GM23248 (cell line): ENCODE measurements around the gene ISCA2. TPM values are rescaled to one million over a fixed set of nuclear protein-coding genes. Genes with fewer than 3 reads are reported as not detected.

ENCODE experiments used
- DNase-seq: peaks from one replicate; pipeline ENCODE4 v3.0.0-alpha.2; 2015
- H2AFZ ChIP-seq: fragments of 200-600 bp; sonication (generic); 2 replicates; pipeline ENCODE4 v1.6.1; 2016; ENCODE audit warnings: antibody characterized with exemption
- H3F3A ChIP-seq: fragments of 200-600 bp; sonication (generic); 2 replicates; pipeline ENCODE4 v1.6.1; 2016; ENCODE audit warnings: mild to moderate bottlenecking, antibody characterized with exemption, mixed run types; ENCODE audit not compliant: insufficient read depth
- H3K27ac ChIP-seq: fragments of 200-600 bp; sonication (generic); 2 replicates; pipeline ENCODE4 v1.5.1; 2016; ENCODE audit warnings: mild to moderate bottlenecking
- H3K27me3 ChIP-seq: fragments of 200-600 bp; sonication (generic); replicated peaks from 2 replicates; pipeline ENCODE4 v1.6.1; 2016; ENCODE audit warnings: mild to moderate bottlenecking; ENCODE audit not compliant: insufficient read depth
- H3K36me3 ChIP-seq: fragments of 200-600 bp; sonication (generic); 2 replicates; pipeline ENCODE4 v1.6.1; 2016; ENCODE audit warnings: low read depth, mild to moderate bottlenecking
- H3K4me1 ChIP-seq: fragments of 200-600 bp; sonication (generic); 2 replicates; pipeline ENCODE4 v1.6.1; 2016; ENCODE audit warnings: mild to moderate bottlenecking; ENCODE audit not compliant: insufficient read depth
- H3K4me2 ChIP-seq: fragments of 200-600 bp; sonication (generic); one replicate; pipeline ENCODE4 v1.6.1; 2016; ENCODE audit warnings: mild to moderate bottlenecking; ENCODE audit not compliant: unreplicated experiment
- H3K4me3 ChIP-seq: fragments of 200-600 bp; sonication (generic); 2 replicates; pipeline ENCODE4 v1.5.1; 2016; ENCODE audit warnings: mild to moderate bottlenecking
- H3K79me2 ChIP-seq: fragments of 200-600 bp; sonication (generic); 2 replicates; pipeline ENCODE4 v1.6.1; 2016; ENCODE audit warnings: mild to moderate bottlenecking; ENCODE audit not compliant: insufficient read depth
- H3K9ac ChIP-seq: fragments of 200-600 bp; sonication (generic); 2 replicates; pipeline ENCODE4 v1.6.1; 2016; ENCODE audit warnings: mild to moderate bottlenecking
- H3K9me2 ChIP-seq: fragments of 200-600 bp; sonication (generic); 2 replicates; pipeline ENCODE4 v1.6.1; 2016; ENCODE audit warnings: mixed run types, mild to moderate bottlenecking, moderate library complexity; ENCODE audit not compliant: insufficient read depth
- H3K9me3 ChIP-seq: fragments of 200-600 bp; sonication (generic); one replicate; pipeline ENCODE4 v1.6.1; 2017; ENCODE audit warnings: low read depth
- H4K20me1 ChIP-seq: fragments of 200-600 bp; sonication (generic); 2 replicates; pipeline ENCODE4 v1.6.0; 2016; ENCODE audit not compliant: insufficient read depth
- EZH2 ChIP-seq: fragments of 200-600 bp; sonication (generic); IDR thresholded peaks from 2 replicates; pipeline ENCODE4 v1.6.1; 2018; ENCODE audit warnings: antibody characterized with exemption, mild to moderate bottlenecking; ENCODE audit not compliant: insufficient read depth, poor library complexity, severe bottlenecking
- EZH2phosphoT487 ChIP-seq: fragments of 200-600 bp; sonication (generic); IDR thresholded peaks from 2 replicates; pipeline ENCODE4 v1.6.1; 2018; ENCODE audit warnings: antibody characterized with exemption, moderate library complexity, mild to moderate bottlenecking, low read depth; ENCODE audit not compliant: insufficient read depth
- WGBS, 2 experiments: methylation state at CpG; one replicate each; pipeline ENCODE4 v1.1.6; 2015 to 2017; ENCODE audit warnings: low lambda C conversion rate in 2 of 2, low coverage in 1 of 2; ENCODE audit errors: missing lambda C conversion rate in 2 of 2; 5-methylcytosine and 5-hydroxymethylcytosine counted together
- in situ Hi-C: fragments of 300-500 bp; cut with MboI; formaldehyde crosslinking; loops from 2 replicates; pipeline ENCODE4 v1.15.0; 2020
- polyA plus RNA-seq: library from polyadenylated mRNA; unstranded; fragments of >200 nt; fragmentation: Nextera tagmentation; extraction: Ambion mirVana; gene quantifications from 2 replicates; pipeline ENCODE4 v1.2.1, GENCODE V29; 2016
- total RNA-seq: library from RNA; depleted of rRNA; stranded (reverse); fragments of >200 nt; shearing (Covaris generic); gene quantifications from 2 replicates; pipeline ENCODE4 v1.2.3, GENCODE V29; 2014; rRNA removed

ISCA2 gene
- total and polyA plus RNA-seq, 2 experiments from 2014 or later: 12.3 to 60.0 TPM

DNA sequence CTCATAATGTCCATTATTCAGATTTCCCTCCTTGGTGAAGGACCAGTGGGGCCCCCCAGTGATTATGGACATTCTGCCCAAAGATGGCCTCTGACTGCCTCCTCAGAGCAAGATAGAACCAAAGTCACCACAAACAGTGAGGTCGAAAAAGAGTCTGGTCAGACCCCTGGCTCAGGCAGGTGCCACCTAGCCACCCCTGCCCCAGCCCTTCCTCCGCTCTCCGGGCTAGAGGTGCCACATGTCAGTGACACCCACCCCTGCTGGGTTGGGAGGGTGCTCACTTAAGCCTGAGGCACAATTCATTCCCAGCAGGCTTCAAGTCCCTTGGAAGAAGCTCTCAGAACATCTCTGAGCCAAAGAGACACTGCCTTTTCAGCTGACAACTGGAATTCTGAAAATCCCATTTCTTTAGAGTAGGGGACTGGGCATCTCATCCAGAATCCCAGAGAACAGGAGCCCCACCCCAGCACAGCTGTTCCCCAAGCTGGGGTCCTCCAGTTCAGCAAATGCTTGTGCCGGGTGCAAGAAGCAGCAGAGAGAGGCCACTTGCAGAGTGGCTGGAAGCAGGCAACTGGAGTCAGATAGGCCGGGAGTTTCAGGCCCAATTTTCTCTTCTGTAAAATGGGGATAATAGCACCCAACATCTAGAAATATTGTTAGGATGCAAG, 50.3 kb downstream of the ISCA2 start:
- peaks cover 10% of the 10 kb centered on the region for H3K4me1 ChIP-seq
- H3K9me3 ChIP-seq: no peaks in the 10 kb centered on the region
- DNase-seq: no peak
- no peaks in the 10 kb centered on the region for H3K79me2 ChIP-seq
- no peaks in the 10 kb centered on the region for H3K27me3 ChIP-seq
- H3K9me2 ChIP-seq: no peaks in the 10 kb centered on the region
- no peak overlapping the region for H3K4me2 ChIP-seq
- TF ChIP-seq EZH2 (no peak), EZH2phosphoT487 (no peak)
- H3K36me3 ChIP-seq: peaks cover 26% of the 10 kb centered on the region; the same call in 1 of the 2 replicates
- WGBS, 2 experiments: 97 to 100% methylated on average over 5 of the region's 5 CpGs
- in situ Hi-C loops: no loop called here
- no peak overlapping the region for H3K9ac ChIP-seq
- no peak overlapping the region for H2AFZ ChIP-seq
- peaks cover 24% of the 10 kb centered on the region for H3F3A ChIP-seq
- no peak overlapping the region for H3K27ac ChIP-seq
- no peaks in the 10 kb centered on the region for H4K20me1 ChIP-seq
- H3K4me3 ChIP-seq: no peak overlapping the region

DNA sequence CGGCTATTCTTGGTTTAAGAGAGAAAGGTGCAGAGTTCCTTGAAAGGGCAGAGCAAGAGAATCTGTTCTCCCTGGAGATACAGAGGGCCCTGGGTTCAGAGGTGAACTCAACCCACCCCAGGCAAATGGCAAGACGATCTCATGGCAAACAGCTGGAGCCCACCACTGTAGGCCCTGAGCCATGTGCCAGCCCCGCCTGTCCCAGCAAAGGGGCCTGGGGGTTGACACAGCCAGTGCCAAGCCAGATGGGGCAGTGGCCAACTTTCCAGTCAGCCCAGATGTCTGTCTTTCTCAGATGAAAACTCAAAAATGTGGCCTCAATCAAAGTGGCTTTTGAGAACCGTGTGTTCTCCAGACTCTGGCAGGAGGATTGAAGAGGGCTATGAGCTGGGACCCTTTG, 51.8 kb downstream of the ISCA2 start:
- H3K9me2 ChIP-seq: no peaks in the 10 kb centered on the region
- no peak overlapping the region for H3K27ac ChIP-seq
- peaks cover 15% of the 10 kb centered on the region for H3K4me1 ChIP-seq
- H3K27me3 ChIP-seq: no peaks in the 10 kb centered on the region
- H4K20me1 ChIP-seq: no peaks in the 10 kb centered on the region
- H3K79me2 ChIP-seq: no peaks in the 10 kb centered on the region
- H3F3A ChIP-seq: peaks cover 31% of the 10 kb centered on the region
- DNase-seq: no peak
- 74 to 80% methylated on average over 4 of the region's 4 CpGs for WGBS, 2 experiments
- no peaks in the 10 kb centered on the region for H3K9me3 ChIP-seq
- peaks cover 26% of the 10 kb centered on the region; the same call in 1 of the 2 replicates for H3K36me3 ChIP-seq
- no peak overlapping the region for H3K9ac ChIP-seq
- in situ Hi-C loops: no loop called here
- no peak for TF ChIP-seq EZH2phosphoT487
- no peak for TF ChIP-seq EZH2
- H3K4me2 ChIP-seq: no peak overlapping the region
- H2AFZ ChIP-seq: no peak overlapping the region
- H3K4me3 ChIP-seq: no peak overlapping the region

DNA sequence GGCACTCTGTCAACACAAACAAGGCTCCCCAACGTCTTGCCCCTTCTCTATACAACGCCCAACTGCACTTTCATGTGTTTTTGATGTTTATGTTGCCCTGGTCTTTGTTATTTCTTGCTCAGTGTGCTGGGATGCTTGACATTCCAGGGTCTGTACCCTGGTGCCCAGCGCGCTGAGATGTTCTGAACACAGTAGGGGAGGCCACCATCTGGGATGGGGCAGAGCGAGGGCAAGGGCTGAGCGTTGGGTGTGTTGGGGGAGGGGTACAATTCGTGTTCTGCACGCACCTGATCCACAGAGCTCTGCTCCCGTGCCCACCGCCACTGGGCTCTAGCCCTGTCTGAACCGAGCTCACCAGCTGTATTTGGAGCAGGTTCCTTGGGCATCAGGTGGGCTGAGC, 52.9 kb downstream of the ISCA2 start:
- Histone ChIP-seq H3K9me3 (no peaks in the 10 kb centered on the region), H3K4me1 (peaks cover 16% of the 10 kb centered on the region), H3K4me2 (no peak overlapping the region), H4K20me1 (no peaks in the 10 kb centered on the region), H3K27me3 (no peaks in the 10 kb centered on the region), H3K27ac (no peak overlapping the region), H3K9me2 (no peaks in the 10 kb centered on the region), H3K36me3 (peaks cover 20% of the 10 kb centered on the region; the same call in 1 of the 2 replicates), H2AFZ (no peak overlapping the region), H3K4me3 (no peak overlapping the region), H3F3A (peaks cover 30% of the 10 kb centered on the region), H3K9ac (no peak overlapping the region), H3K79me2 (no peaks in the 10 kb centered on the region; the same call in 1 of the 2 replicates)
- TF ChIP-seq EZH2: no peak
- no peak for TF ChIP-seq EZH2phosphoT487
- DNase-seq: no peak
- 75 to 80% methylated on average over 10 to 11 of the region's 11 CpGs for WGBS, 2 experiments
- in situ Hi-C loops: no loop called here

Other genes with a start within 250 kb of the ISCA2 start
- gene ABCD4, start 190.8 kb upstream of the ISCA2 start, total RNA-seq: 22.3 and 24.1 TPM in 2 replicates
- gene ABCD4, start 190.8 kb upstream of the ISCA2 start, polyA plus RNA-seq: 26.3 and 27.7 TPM in 2 replicates
- not detected in 2 replicates for gene VRTN, start 145.3 kb upstream of the ISCA2 start, total RNA-seq
- not detected in 2 replicates for gene VRTN, start 145.3 kb upstream of the ISCA2 start, polyA plus RNA-seq
- gene SYNDIG1L, start 67.6 kb upstream of the ISCA2 start, total RNA-seq: not detected in 2 replicates
- gene SYNDIG1L, start 67.6 kb upstream of the ISCA2 start, polyA plus RNA-seq: not detected in 2 replicates
- 105 and 156 TPM in 2 replicates for gene NPC2, start 460 bp upstream of the ISCA2 start, total RNA-seq
- gene NPC2, start 460 bp upstream of the ISCA2 start, polyA plus RNA-seq: 95.2 and 103 TPM in 2 replicates
- 441 and 456 TPM in 2 replicates for gene LTBP2, start 118.5 kb downstream of the ISCA2 start, total RNA-seq
- gene LTBP2, start 118.5 kb downstream of the ISCA2 start, polyA plus RNA-seq: 73.5 and 73.7 TPM in 2 replicates
- 21.0 and 25.6 TPM in 2 replicates for gene AREL1, start 219.3 kb downstream of the ISCA2 start, total RNA-seq
- 12.9 and 14.2 TPM in 2 replicates for gene AREL1, start 219.3 kb downstream of the ISCA2 start, polyA plus RNA-seq
- gene FCF1, start 219.4 kb downstream of the ISCA2 start, total RNA-seq: 28.7 and 39.2 TPM in 2 replicates
- 24.3 and 26.0 TPM in 2 replicates for gene FCF1, start 219.4 kb downstream of the ISCA2 start, polyA plus RNA-seq